GM15510 (cell line): ENCODE results near the gene SOX21.

Experiments
- POLR2A ChIP-seq: IDR thresholded peaks from 3 replicates; pipeline ENCODE4 v1.6.1; 2011; ENCODE audit warnings: borderline replicate concordance; ENCODE audit not compliant: insufficient read length; ENCODE audit errors: extremely low read depth

Gene SOX21

GRCh38 chr13:94666065-94666464 is 46.3 kb downstream of the SOX21 start:
- TF ChIP-seq POLR2A, result no peak

- no peak for TF ChIP-seq POLR2A
These were observed 47.5 kb downstream of the SOX21 start for GRCh38 chr13:94664889-94665288.

- no peak for TF ChIP-seq POLR2A
These were observed 49.9 kb downstream of the SOX21 start for GRCh38 chr13:94662274-94662945.

- no peak for TF ChIP-seq POLR2A
These were observed 50.9 kb downstream of the SOX21 start for GRCh38 chr13:94661406-94661805.

GRCh38 chr13:94660695-94661326 is 51.5 kb downstream of the SOX21 start:
- no peak for TF ChIP-seq POLR2A
